Left lung (tissue), 10 donors: ENCODE results near the gene NKX2-2. TPM values are rescaled to one million over a fixed set of nuclear protein-coding genes. Genes with fewer than 3 reads are reported as not detected.
"Not testable (repeated sequence)": the region's sequence is repeated elsewhere in the genome, so short reads cannot be mapped to it uniquely, and the experiment has no call there.

Source experiments
- ATAC-seq: fragments of 200-7000 bp; cut with Tn5 transposase; one replicate; pipeline ENCODE4 v1.9.1; 2020; ENCODE audit warnings: moderate library complexity
- DNase-seq, 4 donors: peaks; one replicate each; pipeline ENCODE4 v3.0.0-alpha.2; 2013 to 2020
- H3K27ac ChIP-seq, 2 donors: fragments of 200-600 bp; sonication (generic) in 1 of 2; one replicate each; pipeline versions ENCODE4 v1.5.0 to v1.8.0; 2020 to 2021
- H3K27me3 ChIP-seq, 2 donors: fragments of 200-600 bp; sonication (generic) in 1 of 2; one replicate each; pipeline versions ENCODE4 v1.5.0 to v1.8.0; 2020 to 2021
- H3K36me3 ChIP-seq, 2 donors: fragments of 200-600 bp; sonication (generic) in 1 of 2; one replicate each; pipeline versions ENCODE4 v1.5.0 to v1.8.0; 2020 to 2021
- H3K4me1 ChIP-seq, 2 donors: fragments of 200-600 bp; one replicate each; pipeline ENCODE4 v1.8.0; 2021
- H3K4me3 ChIP-seq, 2 donors: fragments of 200-600 bp; sonication (generic) in 1 of 2; one replicate each; pipeline versions ENCODE4 v1.5.0 to v1.8.0; 2020 to 2021; ENCODE audit warnings: mild to moderate bottlenecking in 1 of 2
- H3K9me3 ChIP-seq, 2 donors: fragments of 200-600 bp; sonication (generic) in 1 of 2; one replicate each; pipeline versions ENCODE4 v1.5.0 to v1.8.0; 2020 to 2021
- CTCF ChIP-seq, 2 donors: fragments of 200-600 bp; sonication (generic) in 1 of 2; IDR thresholded peaks; one replicate each; pipeline versions ENCODE4 v1.5.0 to v1.8.0; 2021; ENCODE audit warnings: antibody characterized with exemption in 2 of 2
- intact Hi-C, 2 donors: fragments of 100-400 bp; cut with DNase I; formaldehyde crosslinking; loops; one replicate each; pipeline versions ENCODE4 v1.11.2 to v1.14.2; 2022
- polyA plus RNA-seq, 6 donors: library from polyadenylated mRNA; unstranded; fragments of 120-200 nt; gene quantifications; one replicate each; pipeline ENCODE4 v1.2.1, GENCODE V29; 2013; ENCODE audit not compliant: insufficient read length in 6 of 6
- total RNA-seq, 2 donors: library from RNA; stranded (reverse); fragmentation: NEBNext Ultra II Directional; extraction: Animal tissue kit (Norgen Biotek cat#: 25700); gene quantifications; one replicate each; pipeline ENCODE4 v1.2.1, GENCODE V29; 2021
- donor health status: DM: no; HTN: yes; CAD: no.
- donor health status: DM: no; HTN: no; CAD: no.

NKX2-2 gene
- total and polyA plus RNA-seq, 8 donors = 0.11 to 0.24 (median 0.15) TPM; not detected in 2

- H3K4me1 ChIP-seq = no peaks in the 10 kb centered on the region
- H3K9me3 ChIP-seq = no peaks in the 10 kb centered on the region
- H3K4me3 ChIP-seq = no peak overlapping the region
- ATAC-seq = no peak
- H3K27ac ChIP-seq = no peak overlapping the region
- H3K36me3 ChIP-seq = no peaks in the 10 kb centered on the region
- DNase-seq = no peak
- intact Hi-C loops = no loop called here
- H3K27me3 ChIP-seq = peaks cover 0 to 43% of the 10 kb centered on the region in 2 donors
- no peak for TF ChIP-seq CTCF (IDR thresholded peaks at IDR 0.05)
Observed at GRCh38 chr20:21490105-21490504, 23.8 kb downstream of the NKX2-2 start.

GRCh38 chr20:21480144-21480543 is 33.7 kb downstream of the NKX2-2 start:
- peaks cover 0 to 19% of the 10 kb centered on the region in 2 donors for H3K27me3 ChIP-seq
- H3K27ac ChIP-seq, H3K36me3 ChIP-seq, DNase-seq, intact Hi-C loops, H3K9me3 ChIP-seq, H3K4me1 ChIP-seq, ATAC-seq, H3K4me3 ChIP-seq: not testable (repeated sequence)

GRCh38 chr20:21465799-21466198 is 48.1 kb downstream of the NKX2-2 start:
- H3K27me3 ChIP-seq = peaks cover 0 to 11% of the 10 kb centered on the region in 2 donors
- H3K4me3 ChIP-seq = no peak overlapping the region
- no peak for TF ChIP-seq CTCF (IDR thresholded peaks at IDR 0.05)
- H3K27ac ChIP-seq = no peak overlapping the region
- ATAC-seq (no peak), DNase-seq (no peak)
- intact Hi-C loops = no loop called here
- no peaks in the 10 kb centered on the region for H3K36me3 ChIP-seq
- no peaks in the 10 kb centered on the region for H3K4me1 ChIP-seq
- H3K9me3 ChIP-seq = peaks cover 0 to 4% of the 10 kb centered on the region in 2 donors

- H3K36me3 ChIP-seq = no peaks in the 10 kb centered on the region
- H3K4me3 ChIP-seq = no peak overlapping the region
- H3K27me3 ChIP-seq = peaks cover 0 to 20% of the 10 kb centered on the region in 2 donors
- intact Hi-C loops = no loop called here
- no peaks in the 10 kb centered on the region for H3K4me1 ChIP-seq
- ATAC-seq (no peak), DNase-seq (no peak)
- H3K9me3 ChIP-seq = peaks cover 0 to 4% of the 10 kb centered on the region in 2 donors
- H3K27ac ChIP-seq = no peak overlapping the region
- no peak for TF ChIP-seq CTCF (IDR thresholded peaks at IDR 0.05)
Observed at GRCh38 chr20:21464916-21465315, 48.9 kb downstream of the NKX2-2 start.

Other genes with a start within 250 kb of the NKX2-2 start
- 10 to 100 TPM; 45.9 to 59.9 TPM for gene XRN2, start 210.7 kb downstream of the NKX2-2 start, total RNA-seq
- gene XRN2, start 210.7 kb downstream of the NKX2-2 start, polyA plus RNA-seq = 10 to 100 TPM; 74.1 to 90.2 (median 79.9) TPM
- gene NKX2-4, start 116.5 kb downstream of the NKX2-2 start, total RNA-seq = not detected
- gene NKX2-4, start 116.5 kb downstream of the NKX2-2 start, polyA plus RNA-seq = not detected
- not detected for gene PAX1, start 191.6 kb upstream of the NKX2-2 start, total RNA-seq
- not detected for gene PAX1, start 191.6 kb upstream of the NKX2-2 start, polyA plus RNA-seq